Activated naive CD4-positive, alpha-beta T cell treated with anti-CD3 and anti-CD28 coated beads, Interleukin-2, amount 10 ng/mL, durations not matched to agents 7 days and 5 days (primary cell): ENCODE results near the gene PTPRE.
A peak's percentile ranks its signal among the peaks of the same experiment; 100 is the strongest.

Experiments used
- CTCF ChIA-PET: fragments of 350-600 bp; sonication (Branson Sonifier 250); formaldehyde crosslinking; loops from one replicate; lab custom pipeline; 2021; ENCODE audit warnings: antibody characterized with exemption; lab: Charles Lee
- DNase-seq: peaks from one replicate; pipeline ENCODE4 v3.0.0-alpha.2; 2020
- H3K27ac Mint-ChIP-seq: one replicate; pipeline ENCODE4 v1.8.0; 2021; ENCODE audit warnings: mild to moderate bottlenecking, moderate library complexity, mixed read lengths
- H3K27me3 Mint-ChIP-seq: one replicate; pipeline ENCODE4 v1.8.0; 2021; ENCODE audit warnings: mild to moderate bottlenecking, mixed read lengths
- H3K36me3 Mint-ChIP-seq: one replicate; pipeline ENCODE4 v1.8.0; 2021; ENCODE audit warnings: mixed read lengths
- H3K4me1 Mint-ChIP-seq: one replicate; pipeline ENCODE4 v1.8.0; 2021; ENCODE audit warnings: mixed read lengths
- H3K4me3 Mint-ChIP-seq: one replicate; pipeline ENCODE4 v1.8.0; 2021; ENCODE audit warnings: mild to moderate bottlenecking, moderate library complexity, mixed read lengths
- H3K9me3 Mint-ChIP-seq: one replicate; pipeline ENCODE4 v1.8.0; 2021; ENCODE audit warnings: mixed read lengths

PTPRE gene

DNA sequence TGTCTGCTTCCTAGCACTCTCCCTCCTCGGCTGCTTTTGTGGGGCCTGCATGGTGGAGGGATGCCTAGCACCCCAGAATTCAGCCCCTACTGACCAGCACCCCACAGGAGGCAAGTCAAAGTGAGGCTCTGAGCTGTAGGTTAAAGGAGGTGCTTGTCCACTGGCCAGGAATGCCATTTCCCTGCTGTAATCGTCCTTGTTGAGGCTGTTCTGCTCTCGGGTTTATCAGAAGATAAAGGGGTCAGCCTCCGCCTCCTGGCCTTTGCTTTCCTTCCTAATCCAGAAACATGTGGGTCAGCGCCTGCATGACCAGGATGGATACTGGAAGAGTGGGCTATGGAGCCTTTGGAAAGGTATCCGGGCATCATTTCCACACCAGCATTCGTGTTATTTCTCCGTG is 120.4 kb downstream of the PTPRE start:
- Mint-ChIP-seq H3K4me3 (no peak overlapping the region), H3K4me1 (peaks cover 11% of the 10 kb centered on the region), H3K9me3 (no peaks in the 10 kb centered on the region), H3K27ac (no peak overlapping the region), H3K27me3 (peaks cover 40% of the 10 kb centered on the region), H3K36me3 (no peaks in the 10 kb centered on the region)
- CTCF ChIA-PET: interaction anchor here (0.8 to 3.6 kb wide), 4 partner anchors 8 to 42 kb away, joined by 3 to 30 read pairs (median 3); no protein-coding TSS in a partner anchor
- DNase-seq: no peak

- no peaks in the 10 kb centered on the region for H3K36me3 Mint-ChIP-seq
Measured at GRCh38 chr10:128027822-128028507, 121.1 kb downstream of the PTPRE start.

GRCh38 chr10:128028508-128029289 is 121.8 kb downstream of the PTPRE start:
- Mint-ChIP-seq H3K27me3 (peaks cover 43% of the 10 kb centered on the region), H3K27ac (no peak overlapping the region), H3K4me3 (no peak overlapping the region), H3K9me3 (no peaks in the 10 kb centered on the region), H3K36me3 (no peaks in the 10 kb centered on the region), H3K4me1 (peaks cover 11% of the 10 kb centered on the region)
- DNase-seq: peak; percentile 11
- CTCF ChIA-PET: interaction anchor here (9.6 kb wide), 1 partner anchor 38 kb away, joined by 288 read pairs; no protein-coding TSS in a partner anchor

More at GRCh38 chr10:128027822-128028507, 121.1 kb downstream of the PTPRE start:
- H3K27me3 Mint-ChIP-seq: peaks cover 43% of the 10 kb centered on the region
- H3K9me3 Mint-ChIP-seq: no peaks in the 10 kb centered on the region
- no peak overlapping the region for H3K4me3 Mint-ChIP-seq
- peaks cover 11% of the 10 kb centered on the region for H3K4me1 Mint-ChIP-seq
- no peak for DNase-seq
- H3K27ac Mint-ChIP-seq: no peak overlapping the region
- CTCF ChIA-PET: interaction anchor here (1.1 to 9.6 kb wide), 3 partner anchors 20 to 41 kb away, joined by 3 to 288 read pairs (median 3); no protein-coding TSS in a partner anchor

DNA sequence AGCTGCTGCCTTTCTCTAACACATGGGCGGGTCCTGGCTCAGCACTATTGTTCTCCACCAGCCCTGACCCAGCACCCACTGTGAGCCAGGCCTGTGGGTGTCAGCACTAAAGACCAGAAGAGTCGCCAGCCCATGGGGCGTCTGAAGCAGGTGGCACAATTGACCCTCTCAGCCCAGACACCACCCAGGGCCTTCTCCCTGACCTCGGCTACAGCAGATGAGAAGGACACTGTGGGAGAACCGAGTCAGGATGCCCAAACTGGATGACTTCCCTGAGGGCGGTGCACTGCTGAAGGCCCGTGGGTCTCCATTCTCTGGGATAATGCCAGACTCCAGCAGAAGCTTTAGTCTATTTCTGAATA is 122.4 kb downstream of the PTPRE start:
- no peaks in the 10 kb centered on the region for H3K36me3 Mint-ChIP-seq
- no peaks in the 10 kb centered on the region for H3K9me3 Mint-ChIP-seq
- peak; percentile 6 for DNase-seq
- peaks cover 43% of the 10 kb centered on the region for H3K27me3 Mint-ChIP-seq
- H3K4me1 Mint-ChIP-seq: peaks cover 11% of the 10 kb centered on the region
- no peak overlapping the region for H3K4me3 Mint-ChIP-seq
- no peak overlapping the region for H3K27ac Mint-ChIP-seq
- CTCF ChIA-PET: interaction anchor here (9.6 kb wide), 1 partner anchor 37 kb away, joined by 288 read pairs; no protein-coding TSS in a partner anchor

GRCh38 chr10:128029731-128030369 is 122.9 kb downstream of the PTPRE start:
- no peak overlapping the region for H3K4me3 Mint-ChIP-seq
- DNase-seq: peak; percentile 1
- H3K27ac Mint-ChIP-seq: no peak overlapping the region
- H3K27me3 Mint-ChIP-seq: peaks cover 42% of the 10 kb centered on the region
- H3K36me3 Mint-ChIP-seq: no peaks in the 10 kb centered on the region
- CTCF ChIA-PET: interaction anchor here (9.6 kb wide), 1 partner anchor 37 kb away, joined by 288 read pairs; no protein-coding TSS in a partner anchor
- H3K9me3 Mint-ChIP-seq: no peaks in the 10 kb centered on the region
- H3K4me1 Mint-ChIP-seq: peaks cover 11% of the 10 kb centered on the region

DNA sequence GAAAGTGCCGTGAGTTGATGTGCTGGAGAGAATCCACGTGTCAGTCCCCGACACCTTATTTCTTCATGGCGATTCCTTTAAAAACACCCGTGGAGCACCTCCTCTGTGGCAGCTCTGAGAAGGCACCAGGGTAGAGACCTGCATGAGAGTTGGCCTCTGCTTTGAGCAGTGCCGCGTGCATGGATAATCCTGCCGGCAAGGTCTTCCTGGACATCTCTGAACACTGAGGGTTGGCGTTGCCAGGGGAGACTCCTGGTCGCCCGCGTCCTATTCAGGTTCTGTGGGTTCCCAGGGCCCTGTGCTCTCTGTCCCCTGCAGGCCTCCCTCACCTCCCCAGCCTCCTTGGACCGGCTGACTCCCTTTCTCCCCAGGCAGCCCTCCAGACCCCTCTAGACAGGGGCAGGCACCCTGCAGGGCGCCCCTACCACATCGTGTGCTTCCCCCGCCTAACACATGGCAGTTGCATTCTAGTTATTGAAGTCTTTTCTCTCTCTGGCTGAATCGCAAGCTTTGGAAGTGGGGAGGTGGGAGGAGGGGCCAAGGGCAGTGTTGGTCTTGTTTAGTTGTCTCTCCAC is 123.7 kb downstream of the PTPRE start:
- H3K4me3 Mint-ChIP-seq: no peak overlapping the region
- no peak overlapping the region for H3K27ac Mint-ChIP-seq
- H3K9me3 Mint-ChIP-seq: no peaks in the 10 kb centered on the region
- DNase-seq: no peak
- peaks cover 40% of the 10 kb centered on the region for H3K27me3 Mint-ChIP-seq
- H3K4me1 Mint-ChIP-seq: peaks cover 11% of the 10 kb centered on the region
- H3K36me3 Mint-ChIP-seq: no peaks in the 10 kb centered on the region
- CTCF ChIA-PET: interaction anchor here (9.6 kb wide), 1 partner anchor 36 kb away, joined by 288 read pairs; no protein-coding TSS in a partner anchor

GRCh38 chr10:128031216-128031615 is 124.3 kb downstream of the PTPRE start:
- no peaks in the 10 kb centered on the region for H3K9me3 Mint-ChIP-seq
- CTCF ChIA-PET: interaction anchor here (9.6 kb wide), 1 partner anchor 35 kb away, joined by 288 read pairs; no protein-coding TSS in a partner anchor

DNA sequence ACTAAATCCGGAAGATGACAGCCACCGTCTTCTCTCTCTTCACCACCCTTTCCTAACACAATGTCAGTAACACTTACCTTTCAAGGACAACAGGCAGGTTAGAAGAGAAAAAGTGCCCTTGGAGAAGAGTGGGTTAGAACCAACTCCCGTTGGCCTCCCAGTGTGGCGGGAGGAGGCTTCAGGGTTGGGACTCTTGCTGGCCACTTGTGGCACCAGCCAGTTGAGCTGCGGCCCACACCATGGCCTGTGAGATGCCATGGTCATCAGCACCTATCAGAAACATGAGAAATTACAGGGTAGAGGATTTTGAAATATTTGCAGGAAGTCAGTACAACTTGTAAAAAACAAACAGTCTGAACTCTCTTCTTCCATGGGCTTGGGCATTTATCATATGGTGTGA is 125.6 kb downstream of the PTPRE start:
- no peak for DNase-seq
- peaks cover 3% of the 10 kb centered on the region for H3K4me1 Mint-ChIP-seq
- no peak overlapping the region for H3K4me3 Mint-ChIP-seq
- no peaks in the 10 kb centered on the region for H3K36me3 Mint-ChIP-seq
- H3K27me3 Mint-ChIP-seq: peaks cover 48% of the 10 kb centered on the region
- no peak overlapping the region for H3K27ac Mint-ChIP-seq
- CTCF ChIA-PET: interaction anchor here (1.1 to 9.6 kb wide), 5 partner anchors 12 to 127 kb away, joined by 3 to 288 read pairs (median 5); partner anchors contain the start of gene PTPRE
- H3K9me3 Mint-ChIP-seq: no peaks in the 10 kb centered on the region

More at GRCh38 chr10:128031216-128031615, 124.3 kb downstream of the PTPRE start:
- H3K4me1 Mint-ChIP-seq: peaks cover 10% of the 10 kb centered on the region
- H3K4me3 Mint-ChIP-seq: no peak overlapping the region
- H3K36me3 Mint-ChIP-seq: no peaks in the 10 kb centered on the region
- H3K27ac Mint-ChIP-seq: no peak overlapping the region
- peaks cover 44% of the 10 kb centered on the region for H3K27me3 Mint-ChIP-seq
- no peak for DNase-seq

DNA sequence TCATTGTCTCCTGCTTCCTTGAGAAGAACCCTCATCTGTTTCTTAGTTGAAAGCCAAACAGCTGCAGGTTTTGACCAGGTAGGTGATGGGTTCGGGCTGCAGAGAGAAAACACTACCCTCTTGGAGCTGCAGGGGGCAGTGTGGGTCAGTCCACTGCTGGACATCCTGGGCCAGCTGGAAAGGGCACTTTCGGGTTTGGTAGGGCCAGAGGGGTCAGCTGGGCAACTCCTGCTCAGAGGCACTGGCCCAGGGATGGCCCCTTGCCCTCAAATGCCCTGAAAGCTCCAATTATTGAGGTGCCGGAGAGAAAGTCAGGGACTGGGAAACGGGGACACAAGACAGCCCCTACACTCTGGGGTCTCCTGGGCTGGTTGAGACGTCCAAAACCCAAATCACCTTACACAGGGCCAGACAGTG is 128.7 kb downstream of the PTPRE start:
- H3K4me3 Mint-ChIP-seq: no peak overlapping the region
- no peak overlapping the region for H3K27ac Mint-ChIP-seq

GRCh38 chr10:128036011-128036615 is 129.2 kb downstream of the PTPRE start:
- Mint-ChIP-seq H3K27ac (no peak overlapping the region), H3K36me3 (no peaks in the 10 kb centered on the region), H3K4me3 (no peak overlapping the region), H3K27me3 (peaks cover 36% of the 10 kb centered on the region), H3K4me1 (no peaks in the 10 kb centered on the region), H3K9me3 (no peaks in the 10 kb centered on the region)
- CTCF ChIA-PET: interaction anchor here (0.8 to 9.6 kb wide), 22 partner anchors 8 to 165 kb away, joined by 3 to 288 read pairs (median 6); partner anchors contain the start of gene PTPRE
- no peak for DNase-seq

More for the DNA sequence above, 128.7 kb downstream of the PTPRE start:
- no peaks in the 10 kb centered on the region for H3K9me3 Mint-ChIP-seq
- CTCF ChIA-PET: interaction anchor here (0.7 to 9.6 kb wide), 27 partner anchors 9 to 164 kb away, joined by 3 to 288 read pairs (median 5); partner anchors contain the start of gene PTPRE
- peak; percentile 76 for DNase-seq
- H3K27me3 Mint-ChIP-seq: peaks cover 36% of the 10 kb centered on the region
- H3K36me3 Mint-ChIP-seq: no peaks in the 10 kb centered on the region
- no peaks in the 10 kb centered on the region for H3K4me1 Mint-ChIP-seq

DNA sequence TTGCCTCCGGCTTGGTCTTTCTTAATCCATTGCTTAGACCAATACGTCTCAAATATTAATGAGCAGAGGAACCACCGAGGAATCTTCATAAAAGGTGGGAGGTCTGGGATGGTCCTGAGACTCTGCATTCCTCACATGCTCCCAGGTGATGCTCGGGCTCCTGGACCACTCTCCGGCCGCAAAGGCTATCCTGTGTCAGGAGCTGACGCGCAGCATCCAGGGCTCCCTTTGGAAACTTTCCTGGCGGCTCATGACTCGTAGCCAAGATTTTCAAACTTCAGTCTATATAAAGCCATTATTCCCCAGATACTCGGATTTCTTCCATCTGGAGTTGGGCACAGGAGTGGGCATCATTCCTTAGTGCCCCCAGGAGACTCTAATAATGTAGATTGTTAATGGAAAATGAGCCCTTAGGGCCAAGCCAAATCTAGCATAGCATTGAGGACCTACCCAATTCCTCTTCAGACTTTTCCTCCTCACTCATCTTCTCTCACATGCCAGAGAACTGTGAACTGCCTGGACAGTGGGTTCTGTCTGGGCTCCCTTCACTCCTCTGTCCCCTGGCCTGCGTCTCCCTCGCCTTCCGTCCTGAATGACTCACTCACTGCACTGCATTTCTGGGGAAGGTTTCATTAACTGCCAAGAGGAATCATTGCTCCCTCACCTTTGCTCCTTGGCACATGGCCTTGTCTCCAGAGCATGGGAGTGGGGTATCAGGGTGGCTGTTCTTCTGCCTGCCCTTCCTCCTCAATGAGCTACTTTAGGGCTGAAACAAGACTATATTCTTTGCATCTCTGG is 130.0 kb downstream of the PTPRE start:
- Mint-ChIP-seq H3K4me1 (no peaks in the 10 kb centered on the region), H3K4me3 (no peak overlapping the region), H3K36me3 (no peaks in the 10 kb centered on the region), H3K27ac (no peak overlapping the region), H3K9me3 (no peaks in the 10 kb centered on the region), H3K27me3 (peaks cover 32% of the 10 kb centered on the region)
- DNase-seq: no peak
- CTCF ChIA-PET: interaction anchor here (1.0 to 9.6 kb wide), 12 partner anchors 10 to 166 kb away, joined by 3 to 288 read pairs (median 12); partner anchors contain the start of gene PTPRE

GRCh38 chr10:128040096-128040495 is 133.2 kb downstream of the PTPRE start:
- Mint-ChIP-seq H3K4me3 (no peak overlapping the region), H3K27ac (no peak overlapping the region), H3K9me3 (no peaks in the 10 kb centered on the region), H3K36me3 (no peaks in the 10 kb centered on the region), H3K4me1 (peaks cover 2% of the 10 kb centered on the region), H3K27me3 (peaks cover 31% of the 10 kb centered on the region)
- CTCF ChIA-PET: interaction anchor here (1.7 kb wide), 1 partner anchor 29 kb away, joined by 12 read pairs; no protein-coding TSS in a partner anchor
- no peak for DNase-seq
